ENCODE data around the gene CRELD1. TPM values are rescaled to one million over a fixed set of nuclear protein-coding genes. Genes with fewer than 3 reads are reported as not detected.

Gene CRELD1
- total and polyA plus RNA-seq, 10 of the 15 experiments (the other 5 are each of a cell fraction or from before 2014, with no cell fraction given) = 1.3 to 15.9 (median 8.8) TPM

- TF ChIP-seq NKRF (conservative IDR thresholded peaks at IDR 0.05) = 0 out of 2 replicates have a peak, but pooled peaks have one; percentile 36
- TF ChIP-seq DPF2 (IDR thresholded peaks at IDR 0.05) = peak; percentile 77
- TF ChIP-seq IKZF2 (IDR thresholded peaks at IDR 0.05) = peak; percentile 20 to 32; a peak in 2 of 4 replicates
- TF ChIP-seq HDAC6 (IDR thresholded peaks at IDR 0.05; ENCODE audit: unreplicated experiment) = peak; percentile 52
- no peak for TF ChIP-seq PBX3 (IDR thresholded peaks at IDR 0.05; ENCODE audit: insufficient replicate concordance, low read depth, low read length)
- TF ChIP-seq POLR2AphosphoS2 (IDR thresholded peaks at IDR 0.05; ENCODE audit: low read depth, low read length) = no peak
- TF ChIP-seq BHLHE40 (IDR thresholded peaks at IDR 0.05; ENCODE audit: borderline replicate concordance in 1 of 2, low read depth in 2 of 2, low read length in 1 of 2) = peak; percentile 40 to 89; a peak in 3 of 4 replicates
- peak; percentile 69; the same call in 1 of the 2 replicates for TF ChIP-seq RB1 (IDR thresholded peaks at IDR 0.05; ENCODE audit: borderline replicate concordance)
These were observed 18.1 kb upstream of the CRELD1 start (continued) for GRCh38 chr3:9915254-9916141.
